ENCODE data around the gene DNAJC8. TPM values are rescaled to one million over a fixed set of nuclear protein-coding genes. Genes with fewer than 3 reads are reported as not detected.

DNAJC8 gene
- total RNA-seq, 5 donors from 2014 or later (not counting 1 experiment from before 2014, with no cell fraction given): 61.8 to 68.0 (median 67.2) TPM

DNA sequence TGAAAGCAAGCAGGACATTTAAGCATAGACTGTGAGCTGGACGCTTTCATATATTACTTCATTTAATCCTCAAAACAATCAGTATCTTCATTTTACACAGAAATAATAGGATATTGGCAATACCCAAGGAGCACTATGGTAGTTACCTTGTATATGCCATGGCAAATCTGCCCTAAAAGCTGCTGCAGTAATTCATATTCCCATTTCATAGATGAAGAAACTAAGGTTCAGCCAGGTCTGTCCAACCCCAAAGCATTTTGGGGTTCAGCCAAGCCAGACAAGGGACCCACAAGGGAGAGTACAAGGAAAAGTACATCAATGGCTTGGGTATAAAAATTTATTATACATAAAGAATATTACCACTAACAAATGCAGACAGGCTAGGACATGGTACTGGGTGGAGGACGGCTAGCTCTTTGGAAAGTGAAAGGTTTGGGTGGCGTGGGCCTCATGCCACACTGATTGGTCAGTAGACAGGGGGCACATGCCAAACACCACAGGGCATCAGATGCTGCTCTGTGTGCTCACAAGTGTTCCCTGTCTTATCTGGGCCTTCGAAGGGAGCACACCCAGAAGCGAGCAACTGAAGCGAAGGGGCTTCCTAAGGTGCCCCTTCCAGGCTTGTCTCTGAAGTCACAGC lies 32.5 kb downstream of the DNAJC8 start:
- Histone ChIP-seq H3K9me3 (no peaks in the 10 kb centered on the region), H3K27ac (ENCODE audit: low read length) (peak overlapping the region; percentile 62), H3K27me3 (replicated peaks in 1 of 2; ENCODE audit: control insufficient read depth in 2 of 2, extremely low read depth in 1 of 2, insufficient read depth in 2 of 2, low read length in 1 of 2) (peaks cover 0 to 3% of the 10 kb centered on the region in 2 experiments), H3K4me3 (ENCODE audit: control insufficient read depth in 1 of 2, extremely low read depth in 1 of 2, low read length in 1 of 2) (no peak overlapping the region), H3K36me3 (ENCODE audit: control insufficient read depth in 2 of 2, extremely low read depth in 1 of 2, insufficient read depth in 1 of 2, low read length in 1 of 2) (peaks cover 26 to 58% of the 10 kb centered on the region in 2 donors), H3K4me1 (ENCODE audit: control insufficient read depth in 1 of 2, extremely low read depth in 1 of 2, insufficient read depth in 2 of 2, low read length in 2 of 2) (peaks cover 10 to 62% of the 10 kb centered on the region in 2 experiments)
- ATAC-seq (replicated peaks in 1 of 4) (no peak), DNase-seq (no peak)
- ChIA-PET POLR2A (no interaction called here), CTCF (interaction anchor here in 1 of 2 donors (1.5 kb wide), 1 partner anchor 109 kb away, joined by 7 read pairs; no protein-coding TSS in a partner anchor)
- Mint-ChIP-seq H3K4me3 (peak overlapping the region in 2 of 3 donors; percentile 10 to 72), H3K36me3 (peaks cover 61% of the 10 kb centered on the region), H3K9me3 (peaks cover 4 to 5% (median 4%) of the 10 kb centered on the region in 3 donors), H3K4me1 (peaks cover 37 to 43% (median 41%) of the 10 kb centered on the region in 3 donors), H3K27ac (peak overlapping the region; percentile 85 to 93), H3K27me3 (no peaks in the 10 kb centered on the region)
- WGBS (ENCODE audit: insufficient coverage): 82% methylated on average over 3 of the region's 6 CpGs

DNA sequence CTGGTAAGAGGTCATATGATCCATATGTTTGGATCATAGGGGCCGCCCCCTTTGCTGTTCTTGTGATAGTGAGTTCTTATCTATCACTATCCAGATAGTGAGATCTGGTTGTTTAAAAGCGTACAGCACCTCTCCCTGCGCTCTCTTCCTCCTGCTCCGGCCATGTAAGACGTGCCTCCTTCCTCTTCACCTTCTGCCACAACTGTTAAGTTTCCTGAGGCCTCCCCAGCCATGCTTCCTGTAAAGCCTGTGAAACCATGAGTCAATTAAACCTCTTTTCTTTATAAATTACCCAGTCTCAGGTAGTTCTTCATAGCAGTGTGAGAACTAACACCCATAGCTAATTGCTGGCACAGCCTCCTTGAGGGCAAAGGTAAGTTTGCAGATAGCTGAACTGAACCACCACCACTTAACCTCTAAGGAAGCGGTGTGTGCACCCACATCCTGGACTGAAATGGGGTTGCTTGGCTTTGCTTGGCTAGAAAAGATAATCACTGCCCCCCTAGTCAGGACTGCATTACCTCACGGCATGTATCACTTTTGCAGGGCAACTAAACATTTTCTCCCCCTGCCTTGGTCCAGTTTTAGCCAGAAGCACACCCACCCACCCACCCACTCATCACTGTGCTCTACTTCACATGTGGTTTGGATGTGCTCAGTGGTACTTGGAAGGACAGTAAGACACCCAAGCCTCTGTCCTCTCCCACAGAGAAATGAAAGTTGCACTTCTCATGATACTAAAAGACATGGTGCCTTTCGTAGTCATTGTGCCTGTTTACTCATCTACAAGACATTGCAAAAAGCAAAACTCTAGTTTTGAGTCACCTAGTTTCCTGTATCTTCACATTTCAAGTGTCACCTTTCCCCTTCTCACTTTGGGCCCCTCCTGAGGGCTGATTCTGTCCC lies 33.2 kb downstream of the DNAJC8 start:
- H3K9me3 ChIP-seq: no peaks in the 10 kb centered on the region
- H3K4me1 Mint-ChIP-seq: peaks cover 37 to 43% (median 41%) of the 10 kb centered on the region in 3 donors
- H3K27me3 Mint-ChIP-seq: no peaks in the 10 kb centered on the region
- POLR2A ChIA-PET: interaction anchor here in 1 of 2 donors (0.6 kb wide), 1 partner anchor 31 kb away, joined by 3 read pairs; no protein-coding TSS in a partner anchor
- H3K4me3 ChIP-seq (ENCODE audit: control insufficient read depth in 1 of 2, extremely low read depth in 1 of 2, low read length in 1 of 2): peak overlapping the region in 1 of 2 donors; percentile 25
- H3K36me3 Mint-ChIP-seq: peaks cover 56% of the 10 kb centered on the region
- H3K27ac ChIP-seq (ENCODE audit: low read length): peak overlapping the region; percentile 62
- peaks cover 0 to 3% of the 10 kb centered on the region in 2 experiments for H3K27me3 ChIP-seq (replicated peaks in 1 of 2; ENCODE audit: control insufficient read depth in 2 of 2, extremely low read depth in 1 of 2, insufficient read depth in 2 of 2, low read length in 1 of 2)
- peaks cover 23 to 52% of the 10 kb centered on the region in 2 donors for H3K36me3 ChIP-seq (ENCODE audit: control insufficient read depth in 2 of 2, extremely low read depth in 1 of 2, insufficient read depth in 1 of 2, low read length in 1 of 2)
- peaks cover 4 to 5% (median 4%) of the 10 kb centered on the region in 3 donors for H3K9me3 Mint-ChIP-seq
- H3K27ac Mint-ChIP-seq: peak overlapping the region; percentile 85 to 93
- peak overlapping the region; percentile 42 to 72 (median 42) for H3K4me3 Mint-ChIP-seq
- ATAC-seq (replicated peaks in 1 of 4) (peak; percentile 93 to 97 (median 96)), DNase-seq (peak; percentile 22 to 81 (median 64))
- CTCF ChIA-PET: interaction anchor here in 1 of 2 donors (1.0 to 1.5 kb wide), 2 partner anchors 30 to 108 kb away, joined by 3 to 7 read pairs; no protein-coding TSS in a partner anchor
- WGBS (ENCODE audit: insufficient coverage): 0% methylated on average over 3 of the region's 8 CpGs
- H3K4me1 ChIP-seq (ENCODE audit: control insufficient read depth in 1 of 2, extremely low read depth in 1 of 2, insufficient read depth in 2 of 2, low read length in 2 of 2): peaks cover 10 to 70% of the 10 kb centered on the region in 2 experiments

DNA sequence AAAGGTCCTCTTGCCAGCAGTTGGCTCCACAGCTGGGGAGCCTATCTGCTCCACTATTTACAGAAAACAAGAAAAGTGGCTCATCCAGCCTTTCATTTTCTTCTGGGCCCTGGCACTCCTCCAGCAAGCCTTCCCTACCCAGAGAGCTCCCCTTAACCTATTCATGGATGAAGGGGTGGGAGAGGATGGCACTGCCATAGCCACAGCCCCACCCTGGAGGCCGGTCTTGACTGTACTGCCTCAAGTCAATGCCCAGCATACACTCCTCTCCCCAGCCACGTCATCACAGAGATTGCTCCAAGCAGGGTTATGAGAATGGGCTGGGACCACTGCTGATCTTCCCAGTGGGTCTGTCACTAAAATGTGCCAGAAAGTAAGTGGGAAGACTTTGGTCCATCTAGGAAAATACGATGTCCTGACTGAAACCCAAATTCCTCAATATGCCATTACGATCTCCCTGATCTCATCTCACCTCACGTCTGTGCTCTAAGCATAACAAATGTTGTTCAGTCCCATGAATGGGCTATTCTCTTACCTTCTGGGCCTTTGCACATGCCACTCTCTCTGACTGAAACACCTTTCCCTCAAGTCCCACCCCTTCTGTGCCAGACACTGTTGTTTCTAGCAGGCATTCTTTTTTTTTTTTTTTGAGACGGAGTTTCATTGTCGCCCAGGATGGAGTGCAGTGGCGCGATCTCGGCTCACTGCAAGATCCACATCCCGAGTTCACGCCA lies 35.0 kb downstream of the DNAJC8 start:
- CTCF ChIA-PET: no interaction called here
- Histone ChIP-seq H3K36me3 (ENCODE audit: control insufficient read depth in 2 of 2, extremely low read depth in 1 of 2, insufficient read depth in 1 of 2, low read length in 1 of 2) (peaks cover 16 to 34% of the 10 kb centered on the region in 2 donors), H3K4me1 (ENCODE audit: control insufficient read depth in 1 of 2, extremely low read depth in 1 of 2, insufficient read depth in 2 of 2, low read length in 2 of 2) (peaks cover 10 to 80% of the 10 kb centered on the region in 2 experiments), H3K4me3 (ENCODE audit: control insufficient read depth in 1 of 2, extremely low read depth in 1 of 2, low read length in 1 of 2) (no peak overlapping the region), H3K27me3 (replicated peaks in 1 of 2; ENCODE audit: control insufficient read depth in 2 of 2, extremely low read depth in 1 of 2, insufficient read depth in 2 of 2, low read length in 1 of 2) (peaks cover 0 to 3% of the 10 kb centered on the region in 2 experiments), H3K9me3 (no peaks in the 10 kb centered on the region), H3K27ac (ENCODE audit: low read length) (no peak overlapping the region)
- H3K9me3 Mint-ChIP-seq: peaks cover 4 to 5% (median 4%) of the 10 kb centered on the region in 3 donors
- POLR2A ChIA-PET: interaction anchor here in 1 of 2 donors (0.6 kb wide), 1 partner anchor 105 kb away, joined by 12 read pairs; no protein-coding TSS in a partner anchor
- peaks cover 37 to 43% (median 41%) of the 10 kb centered on the region in 3 donors for H3K4me1 Mint-ChIP-seq
- H3K27ac Mint-ChIP-seq: no peak overlapping the region
- ATAC-seq (replicated peaks in 1 of 4) (no peak), DNase-seq (no peak)
- no peaks in the 10 kb centered on the region for H3K27me3 Mint-ChIP-seq
- peaks cover 46% of the 10 kb centered on the region for H3K36me3 Mint-ChIP-seq
- 100% methylated on average over 3 of the region's 12 CpGs for WGBS (ENCODE audit: insufficient coverage)
- H3K4me3 Mint-ChIP-seq: peak overlapping the region in 1 of 3 donors; percentile 24

- peaks cover 37 to 43% (median 41%) of the 10 kb centered on the region in 3 donors for H3K4me1 Mint-ChIP-seq
- POLR2A ChIA-PET: interaction anchor here (0.6 kb wide), 2 partner anchors 500 to 1054 kb away, joined by 3 read pairs; no protein-coding TSS in a partner anchor
- ATAC-seq (replicated peaks in 1 of 4): no peak
Observed at GRCh38 chr1:28196330-28196729, 36.5 kb downstream of the DNAJC8 start.

GRCh38 chr1:28195780-28196179 lies 37.0 kb downstream of the DNAJC8 start:
- no peak overlapping the region for H3K27ac Mint-ChIP-seq
- ChIA-PET CTCF (interaction anchor here in 1 of 2 donors (0.6 kb wide), 3 partner anchors 203 to 443 kb away, joined by 3 to 7 read pairs (median 4); no protein-coding TSS in a partner anchor), POLR2A (interaction anchor here (0.6 to 0.7 kb wide), 2 partner anchors 670 to 1053 kb away, joined by 3 read pairs; no protein-coding TSS in a partner anchor)
- no peaks in the 10 kb centered on the region for H3K27me3 Mint-ChIP-seq
- ATAC-seq (replicated peaks in 1 of 4): no peak
- H3K4me1 Mint-ChIP-seq: peaks cover 32 to 38% (median 38%) of the 10 kb centered on the region in 3 donors
- H3K36me3 ChIP-seq (ENCODE audit: control insufficient read depth in 2 of 2, extremely low read depth in 1 of 2, insufficient read depth in 1 of 2, low read length in 1 of 2): peaks cover 7 to 22% of the 10 kb centered on the region in 2 donors
- peaks cover 10 to 72% of the 10 kb centered on the region in 2 experiments for H3K4me1 ChIP-seq (ENCODE audit: control insufficient read depth in 1 of 2, extremely low read depth in 1 of 2, insufficient read depth in 2 of 2, low read length in 2 of 2)
- H3K27ac ChIP-seq (ENCODE audit: low read length): no peak overlapping the region
- no peaks in the 10 kb centered on the region for H3K9me3 ChIP-seq
- H3K9me3 Mint-ChIP-seq: peaks cover 4 to 5% (median 4%) of the 10 kb centered on the region in 3 donors
- peaks cover 38% of the 10 kb centered on the region for H3K36me3 Mint-ChIP-seq
- H3K4me3 ChIP-seq (ENCODE audit: control insufficient read depth in 1 of 2, extremely low read depth in 1 of 2, low read length in 1 of 2): no peak overlapping the region
- H3K4me3 Mint-ChIP-seq: no peak overlapping the region
- peaks cover 0 to 3% of the 10 kb centered on the region in 2 experiments for H3K27me3 ChIP-seq (replicated peaks in 1 of 2; ENCODE audit: control insufficient read depth in 2 of 2, extremely low read depth in 1 of 2, insufficient read depth in 2 of 2, low read length in 1 of 2)
- WGBS (ENCODE audit: insufficient coverage): 100% methylated on average over 1 of the region's 1 CpG
- DNase-seq: no peak

More at GRCh38 chr1:28196330-28196729, 36.5 kb downstream of the DNAJC8 start:
- H3K4me3 ChIP-seq (ENCODE audit: control insufficient read depth in 1 of 2, extremely low read depth in 1 of 2, low read length in 1 of 2): no peak overlapping the region
- Mint-ChIP-seq H3K9me3 (peaks cover 4 to 5% (median 4%) of the 10 kb centered on the region in 3 donors), H3K36me3 (peaks cover 43% of the 10 kb centered on the region), H3K4me3 (no peak overlapping the region), H3K27me3 (no peaks in the 10 kb centered on the region), H3K27ac (no peak overlapping the region)
- H3K9me3 ChIP-seq: no peaks in the 10 kb centered on the region
- peaks cover 10 to 78% of the 10 kb centered on the region in 2 experiments for H3K4me1 ChIP-seq (ENCODE audit: control insufficient read depth in 1 of 2, extremely low read depth in 1 of 2, insufficient read depth in 2 of 2, low read length in 2 of 2)
- H3K36me3 ChIP-seq (ENCODE audit: control insufficient read depth in 2 of 2, extremely low read depth in 1 of 2, insufficient read depth in 1 of 2, low read length in 1 of 2): peaks cover 7 to 28% of the 10 kb centered on the region in 2 donors
- peaks cover 0 to 3% of the 10 kb centered on the region in 2 experiments for H3K27me3 ChIP-seq (replicated peaks in 1 of 2; ENCODE audit: control insufficient read depth in 2 of 2, extremely low read depth in 1 of 2, insufficient read depth in 2 of 2, low read length in 1 of 2)
- WGBS (ENCODE audit: insufficient coverage): 90% methylated on average over 2 of the region's 3 CpGs
- no peak overlapping the region for H3K27ac ChIP-seq (ENCODE audit: low read length)
- no peak for DNase-seq
- CTCF ChIA-PET: interaction anchor here in 1 of 2 donors (0.6 kb wide), 2 partner anchors 203 to 443 kb away, joined by 3 to 7 read pairs; no protein-coding TSS in a partner anchor

Data from T-cell (primary cell).